Measurements from ENCODE around the gene ELL. TPM values are rescaled to one million over a fixed set of nuclear protein-coding genes. Genes with fewer than 3 reads are reported as not detected.

Gene ELL
- total RNA-seq, 1 donor from 2014 or later, result 25.3 TPM

DNA sequence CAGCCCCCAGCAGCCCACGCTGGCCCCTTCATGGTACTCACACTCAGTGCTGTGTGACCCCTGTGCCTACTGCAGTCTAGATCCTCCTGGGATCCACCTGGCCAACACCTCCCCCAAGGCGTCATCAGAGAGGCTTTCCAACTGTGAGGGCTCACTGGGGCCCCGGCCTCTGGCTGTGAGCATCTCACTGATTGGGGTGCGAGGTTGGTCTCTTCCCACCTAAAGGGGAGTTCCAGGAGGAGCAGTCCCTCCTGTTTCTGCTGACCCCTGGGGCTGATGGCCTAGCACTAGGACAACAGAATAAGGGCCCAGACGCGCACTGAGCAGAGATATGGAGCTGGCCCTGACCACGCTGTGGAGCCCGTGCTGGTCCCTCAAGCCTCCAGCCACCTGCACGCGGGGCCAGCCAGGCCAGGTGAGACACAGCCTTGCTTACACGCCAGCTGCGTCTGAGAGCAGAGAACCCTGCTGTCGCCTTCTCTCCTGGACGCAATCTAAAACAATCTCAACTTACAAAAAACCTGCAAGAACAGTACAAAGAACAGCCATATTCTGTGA lies 32.2 kb downstream of the ELL start:
- no peak for TF ChIP-seq CTCF (IDR thresholded peaks at IDR 0.05)
- TF ChIP-seq POLR2AphosphoS5 (IDR thresholded peaks at IDR 0.05; ENCODE audit: insufficient read depth in 1 of 2, low read depth in 1 of 2), result no peak
- TF ChIP-seq POLR2A (IDR thresholded peaks at IDR 0.05), result no peak
- no peaks in the 10 kb centered on the region for H3K9me3 ChIP-seq
- no peak overlapping the region for H3K4me3 ChIP-seq
- peak overlapping the region; percentile 22 for H3K27ac ChIP-seq
- H3K4me1 ChIP-seq, result peaks cover 74% of the 10 kb centered on the region
- H3K36me3 ChIP-seq, result no peaks in the 10 kb centered on the region
- no peak for DNase-seq (ENCODE audit: extremely low spot score in 2 of 2)
- intact Hi-C loops (cut with DNase I), result no loop called here
- no peaks in the 10 kb centered on the region for H3K27me3 ChIP-seq

DNA sequence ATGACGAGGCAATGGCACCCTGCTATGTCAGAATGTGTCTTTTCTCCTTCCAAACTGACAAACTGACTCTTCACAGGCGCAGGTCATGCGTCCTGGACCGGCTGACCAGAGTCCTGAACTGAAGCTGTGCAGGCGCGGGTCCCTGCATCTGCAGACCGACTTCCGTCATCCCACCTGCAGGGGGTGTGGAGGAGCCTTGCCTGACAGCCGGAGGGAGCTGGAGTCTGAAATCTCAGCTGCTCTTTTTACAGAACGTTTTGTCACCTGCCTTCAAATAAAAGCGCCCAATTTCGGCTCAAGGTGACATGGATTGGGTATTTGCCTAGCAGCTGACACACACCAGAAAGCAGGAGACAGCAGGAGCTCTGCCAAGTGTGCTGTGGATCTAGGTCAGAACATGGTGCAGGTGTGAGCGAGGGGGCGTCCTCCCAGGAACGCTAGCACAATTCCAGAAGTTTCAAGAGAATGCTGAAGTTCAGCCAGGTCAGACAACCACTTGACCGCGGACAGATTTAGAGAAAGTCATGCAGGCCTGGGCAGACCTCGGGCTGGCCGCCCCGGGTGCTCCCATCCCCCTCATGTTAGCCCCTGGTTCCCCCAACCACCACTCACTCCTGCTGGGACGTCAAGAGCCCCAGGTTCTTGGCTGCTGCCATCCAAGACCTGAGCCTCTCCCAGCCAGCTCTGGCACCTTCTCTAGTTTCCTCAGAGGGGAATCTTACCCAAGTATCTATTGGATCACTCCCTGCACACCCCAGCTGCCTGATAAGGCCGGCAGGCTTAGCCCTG lies 32.8 kb downstream of the ELL start:
- Histone ChIP-seq H3K9me3 (no peaks in the 10 kb centered on the region), H3K27ac (peak overlapping the region; percentile 87), H3K36me3 (no peaks in the 10 kb centered on the region), H3K4me3 (no peak overlapping the region), H3K4me1 (peaks cover 72% of the 10 kb centered on the region), H3K27me3 (no peaks in the 10 kb centered on the region)
- no peak for TF ChIP-seq POLR2AphosphoS5 (IDR thresholded peaks at IDR 0.05; ENCODE audit: insufficient read depth in 1 of 2, low read depth in 1 of 2)
- TF ChIP-seq CTCF (IDR thresholded peaks at IDR 0.05), result no peak
- TF ChIP-seq POLR2A (IDR thresholded peaks at IDR 0.05), result no peak
- DNase-seq (ENCODE audit: extremely low spot score in 2 of 2), result no peak
- intact Hi-C loops (cut with DNase I), result no loop called here

GRCh38 chr19:18488403-18488723 lies 33.5 kb downstream of the ELL start:
- Histone ChIP-seq H3K36me3 (no peaks in the 10 kb centered on the region), H3K9me3 (no peaks in the 10 kb centered on the region), H3K4me3 (no peak overlapping the region), H3K27me3 (no peaks in the 10 kb centered on the region), H3K4me1 (peaks cover 72% of the 10 kb centered on the region), H3K27ac (peak overlapping the region; percentile 87)
- intact Hi-C loops (cut with DNase I), result no loop called here
- no peak for DNase-seq (ENCODE audit: extremely low spot score in 2 of 2)
- no peak for TF ChIP-seq POLR2AphosphoS5 (IDR thresholded peaks at IDR 0.05; ENCODE audit: insufficient read depth in 1 of 2, low read depth in 1 of 2)
- TF ChIP-seq CTCF (IDR thresholded peaks at IDR 0.05), result no peak
- no peak for TF ChIP-seq POLR2A (IDR thresholded peaks at IDR 0.05)

DNA sequence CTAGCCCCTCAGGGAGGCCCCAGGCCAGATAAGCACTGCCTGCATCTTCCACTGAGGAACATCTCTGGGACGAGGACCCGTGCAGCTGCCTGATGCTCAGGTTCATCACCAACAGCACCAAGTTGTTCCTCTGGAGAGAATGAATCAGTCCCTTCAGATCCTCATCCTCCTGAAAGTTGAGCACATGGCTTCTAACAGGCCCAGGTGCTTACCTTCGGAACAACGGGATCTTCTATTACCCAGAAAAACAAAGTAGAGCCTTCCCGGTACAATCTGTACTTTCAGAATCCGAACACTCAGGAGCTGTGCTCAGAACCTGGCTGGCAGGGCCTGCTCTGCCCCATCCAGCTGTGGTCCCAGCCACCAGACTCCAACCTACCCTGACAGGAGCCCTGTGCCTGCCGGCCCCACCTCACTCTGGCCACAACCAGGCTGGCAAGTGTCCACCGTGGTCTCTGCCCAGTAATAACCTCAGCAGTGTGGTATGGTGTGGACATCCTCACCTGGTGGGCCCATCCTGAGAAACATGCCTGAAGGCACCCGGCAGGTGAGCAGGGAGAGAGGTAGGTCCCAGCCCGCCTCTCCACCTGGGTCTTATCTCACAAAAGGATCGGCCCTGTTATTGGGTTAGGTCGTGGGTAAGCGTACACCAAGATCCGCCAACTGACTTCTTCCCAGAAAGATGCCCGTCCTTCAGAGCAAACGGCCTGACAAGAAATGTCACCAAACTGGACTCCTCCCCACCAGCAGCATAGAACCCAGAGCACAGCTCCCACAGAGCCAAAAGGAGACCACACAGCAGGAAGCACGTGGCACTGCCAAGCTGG lies 34.1 kb downstream of the ELL start:
- no peak overlapping the region for H3K4me3 ChIP-seq
- H3K27me3 ChIP-seq, result no peaks in the 10 kb centered on the region
- H3K27ac ChIP-seq, result peak overlapping the region; percentile 87
- H3K4me1 ChIP-seq, result peaks cover 71% of the 10 kb centered on the region
- TF ChIP-seq CTCF (IDR thresholded peaks at IDR 0.05) (no peak), POLR2AphosphoS5 (IDR thresholded peaks at IDR 0.05; ENCODE audit: insufficient read depth in 1 of 2, low read depth in 1 of 2) (no peak), POLR2A (IDR thresholded peaks at IDR 0.05) (no peak)
- no peaks in the 10 kb centered on the region for H3K36me3 ChIP-seq
- no peaks in the 10 kb centered on the region for H3K9me3 ChIP-seq
- no peak for DNase-seq (ENCODE audit: extremely low spot score in 2 of 2)
- intact Hi-C loops (cut with DNase I), result no loop called here
